Measurements from ENCODE around the gene SPSB2. TPM values are rescaled to one million over a fixed set of nuclear protein-coding genes. Genes with fewer than 3 reads are reported as not detected.
"Not testable (repeated sequence)": the region's sequence is repeated elsewhere in the genome, so short reads cannot be mapped to it uniquely, and the experiment has no call there.

The SPSB2 gene
- total RNA-seq, 1 experiment from 2014 or later, result 11.6 TPM

- intact Hi-C loops (cut with micrococcal nuclease; ENCODE audit: unreplicated experiment), result no loop called here
- H3K9me3 ChIP-seq (ENCODE audit: control insufficient read depth, insufficient read depth, low read depth, low read length), result no peaks in the 10 kb centered on the region
- ATAC-seq (no peak), DNase-seq (ENCODE audit: low read depth, low spot score) (no peak)
- 0 out of 2 replicates have a peak, but pooled peaks cover 4% of the 10 kb centered on the region for H3K4me1 ChIP-seq (ENCODE audit: control insufficient read depth, insufficient read depth, low read length)
- BruUV-seq (replicated peaks), result no TSS peak
- ChIA-PET CTCF (no interaction called here), POLR2A (no interaction called here)
- no peak for TF ChIP-seq POLR2AphosphoS5 (IDR thresholded peaks at IDR 0.05; ENCODE audit: low read depth, low read length)
- no peak for TF ChIP-seq CTCF (IDR thresholded peaks at IDR 0.05)
- no peak for TF ChIP-seq TCF7L2 (IDR thresholded peaks at IDR 0.05; ENCODE audit: low read depth, low read length)
- no peak for TF ChIP-seq SIN3A (IDR thresholded peaks at IDR 0.05; ENCODE audit: borderline replicate concordance, insufficient read depth, low read depth, low read length)
- no peak for TF ChIP-seq REST (IDR thresholded peaks at IDR 0.05; ENCODE audit: insufficient read depth in 1 of 2, low read depth in 2 of 2, low read length in 1 of 2)
- H3K27me3 ChIP-seq (ENCODE audit: control insufficient read depth, insufficient read depth, low read length), result no peaks in the 10 kb centered on the region
- H3K36me3 ChIP-seq (ENCODE audit: control insufficient read depth, insufficient read depth, low read length), result no peaks in the 10 kb centered on the region
- H3K4me3 ChIP-seq (ENCODE audit: low read depth in 2 of 2, low read length in 2 of 2), result no peak overlapping the region
- in situ Hi-C loops (cut with HindIII; ENCODE audit: low pct_unique_long_range_greater_than_20kb, low sequenced_read_pairs), result no loop called here
- H3K27ac ChIP-seq (ENCODE audit: low read length), result no peak overlapping the region
Observed at GRCh38 chr12:6888360-6888759, 15.3 kb upstream of the SPSB2 start.

GRCh38 chr12:6887460-6887859 lies 14.4 kb upstream of the SPSB2 start:
- H3K27me3 ChIP-seq (ENCODE audit: control insufficient read depth, insufficient read depth, low read length), result no peaks in the 10 kb centered on the region
- H3K4me1 ChIP-seq (ENCODE audit: control insufficient read depth, insufficient read depth, low read length), result 0 out of 2 replicates have a peak, but pooled peaks cover 4% of the 10 kb centered on the region
- ChIA-PET POLR2A (no interaction called here), CTCF (no interaction called here)
- TF ChIP-seq TCF7L2 (IDR thresholded peaks at IDR 0.05; ENCODE audit: low read depth, low read length) (no peak), POLR2AphosphoS5 (IDR thresholded peaks at IDR 0.05; ENCODE audit: low read depth, low read length) (no peak), CTCF (IDR thresholded peaks at IDR 0.05) (no peak), SIN3A (IDR thresholded peaks at IDR 0.05; ENCODE audit: borderline replicate concordance, insufficient read depth, low read depth, low read length) (no peak), REST (IDR thresholded peaks at IDR 0.05; ENCODE audit: insufficient read depth in 1 of 2, low read depth in 2 of 2, low read length in 1 of 2) (no peak)
- ATAC-seq, result no peak
- no peak overlapping the region for H3K27ac ChIP-seq (ENCODE audit: low read length)
- no peak for DNase-seq (ENCODE audit: low read depth, low spot score)
- BruUV-seq (replicated peaks), result no TSS peak
- in situ Hi-C loops (cut with HindIII; ENCODE audit: low pct_unique_long_range_greater_than_20kb, low sequenced_read_pairs) (no loop called here), intact Hi-C loops (cut with micrococcal nuclease; ENCODE audit: unreplicated experiment) (no loop called here)
- H3K9me3 ChIP-seq (ENCODE audit: control insufficient read depth, insufficient read depth, low read depth, low read length), result no peaks in the 10 kb centered on the region
- H3K4me3 ChIP-seq (ENCODE audit: low read depth in 2 of 2, low read length in 2 of 2), result no peak overlapping the region
- H3K36me3 ChIP-seq (ENCODE audit: control insufficient read depth, insufficient read depth, low read length), result no peaks in the 10 kb centered on the region

GRCh38 chr12:6886206-6886999 lies 13.3 kb upstream of the SPSB2 start:
- H3K36me3 ChIP-seq (ENCODE audit: control insufficient read depth, insufficient read depth, low read length); DNase-seq (ENCODE audit: low read depth, low spot score); H3K27me3 ChIP-seq (ENCODE audit: control insufficient read depth, insufficient read depth, low read length); POLR2A ChIA-PET; in situ Hi-C loops (cut with HindIII; ENCODE audit: low pct_unique_long_range_greater_than_20kb, low sequenced_read_pairs); intact Hi-C loops (cut with micrococcal nuclease; ENCODE audit: unreplicated experiment); H3K27ac ChIP-seq (ENCODE audit: low read length); BruUV-seq (replicated peaks); H3K4me3 ChIP-seq (ENCODE audit: low read depth in 2 of 2, low read length in 2 of 2); H3K4me1 ChIP-seq (ENCODE audit: control insufficient read depth, insufficient read depth, low read length); ATAC-seq; H3K9me3 ChIP-seq (ENCODE audit: control insufficient read depth, insufficient read depth, low read depth, low read length): not testable (repeated sequence)
- CTCF ChIA-PET, result interaction anchor here (0.7 kb wide), 1 partner anchor 123 kb away, joined by 3 read pairs; no protein-coding TSS in a partner anchor

All from Panc1 (cell line).